ENCODE data around the gene RERE.
"Not testable (repeated sequence)": the region's sequence is repeated elsewhere in the genome, so short reads cannot be mapped to it uniquely, and the experiment has no call there.

RERE gene

DNA sequence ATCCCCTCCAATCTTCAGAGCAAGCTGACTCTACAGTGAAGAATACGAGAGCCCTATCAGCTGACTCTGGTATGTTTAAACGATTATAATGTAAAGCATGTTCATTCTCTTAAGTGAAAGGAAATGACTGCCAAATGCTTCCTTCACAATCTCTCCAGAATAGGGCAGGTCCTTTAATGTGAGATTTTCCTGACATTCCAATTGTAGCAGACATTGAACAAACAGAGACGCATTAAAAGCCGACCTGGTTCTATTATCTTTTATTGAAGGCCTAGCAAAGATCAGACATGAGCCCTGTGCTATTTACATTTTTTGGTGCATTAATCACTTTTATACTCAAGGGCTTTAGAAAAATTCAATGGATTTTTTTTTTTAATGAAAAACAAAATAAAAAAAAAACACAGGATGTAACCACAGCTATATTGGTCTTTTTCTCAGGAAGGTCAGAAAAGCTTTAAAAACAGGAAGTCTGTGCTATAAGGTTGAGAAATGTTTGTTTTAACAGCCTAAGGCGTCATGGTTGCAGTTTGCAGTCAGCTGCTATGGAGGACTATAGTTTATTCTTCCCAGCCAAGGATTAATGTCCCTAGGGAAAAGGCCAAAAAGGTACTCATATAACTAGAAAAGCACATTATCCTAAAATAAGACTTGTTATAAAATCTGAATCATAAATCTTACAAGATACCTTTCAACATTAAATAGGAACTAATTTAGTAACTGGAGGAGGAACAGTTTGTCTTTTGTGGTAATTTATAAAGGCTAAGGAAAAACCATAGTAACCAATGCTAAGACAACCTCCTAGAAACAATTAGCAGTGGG lies 104.8 kb downstream of the RERE start:
- DNase-seq = no peak

DNA sequence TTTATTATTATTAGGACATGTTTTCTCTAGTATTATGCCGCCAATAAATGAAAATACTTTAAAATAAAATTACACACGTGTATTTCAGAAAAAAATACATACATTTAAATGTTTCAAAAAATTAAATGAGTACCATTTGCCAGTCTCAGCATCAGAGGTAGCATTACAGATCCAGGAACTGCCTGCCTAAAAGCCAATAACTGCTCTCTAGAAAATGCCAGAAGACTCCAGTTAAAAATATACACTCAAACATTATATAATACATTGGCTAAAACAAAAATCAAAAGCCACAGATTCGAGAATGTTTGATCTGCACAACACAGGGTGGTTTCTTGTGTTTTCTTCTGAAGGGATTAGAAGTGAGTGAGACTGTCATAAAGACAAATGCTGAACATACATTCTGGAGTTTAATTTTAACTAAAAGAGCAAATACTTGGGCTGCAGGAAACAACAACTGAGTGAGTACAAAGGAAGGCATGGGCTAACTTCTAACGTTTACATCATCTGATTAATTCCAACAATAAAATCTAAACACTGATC lies 105.5 kb downstream of the RERE start:
- no peak for DNase-seq

DNA sequence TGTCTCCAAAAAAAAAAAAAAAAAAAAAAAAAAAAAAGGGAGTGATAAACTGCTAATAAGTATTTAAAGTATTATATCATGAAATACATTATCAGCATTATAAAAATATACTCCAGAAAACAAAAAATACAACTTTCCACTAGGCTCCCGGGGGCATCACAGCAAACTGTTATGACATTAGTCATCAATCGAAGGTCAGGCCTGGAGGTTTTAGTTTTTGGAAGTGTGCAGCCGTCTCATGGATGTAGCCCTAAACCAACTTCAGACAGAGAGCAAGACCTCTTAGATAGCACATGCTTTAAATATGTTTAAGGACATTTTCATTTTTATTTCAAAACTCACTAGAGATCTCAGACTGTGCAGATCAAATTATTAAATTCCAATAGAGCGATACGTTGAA lies 106.3 kb downstream of the RERE start:
- DNase-seq = no peak

DNA sequence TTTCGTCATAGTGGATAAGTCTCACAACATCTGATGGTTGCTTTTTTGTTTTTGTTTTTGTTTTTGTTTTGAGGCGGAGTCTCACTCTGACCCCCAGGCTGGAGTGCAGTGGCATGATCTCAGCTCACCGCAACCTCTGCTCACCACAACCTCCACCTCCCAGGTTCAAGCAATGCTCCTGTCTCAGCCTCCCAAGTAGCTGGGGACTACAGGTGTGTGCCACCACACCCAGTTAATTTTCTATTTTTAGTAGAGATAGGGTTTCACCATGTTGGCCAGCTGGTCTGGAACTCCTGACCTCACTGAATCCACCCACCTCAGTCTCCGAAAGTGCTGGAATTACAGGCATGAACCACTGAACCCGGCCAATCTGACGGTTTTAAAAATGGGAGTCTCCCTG lies 109.2 kb downstream of the RERE start:
- no peak for DNase-seq

DNA sequence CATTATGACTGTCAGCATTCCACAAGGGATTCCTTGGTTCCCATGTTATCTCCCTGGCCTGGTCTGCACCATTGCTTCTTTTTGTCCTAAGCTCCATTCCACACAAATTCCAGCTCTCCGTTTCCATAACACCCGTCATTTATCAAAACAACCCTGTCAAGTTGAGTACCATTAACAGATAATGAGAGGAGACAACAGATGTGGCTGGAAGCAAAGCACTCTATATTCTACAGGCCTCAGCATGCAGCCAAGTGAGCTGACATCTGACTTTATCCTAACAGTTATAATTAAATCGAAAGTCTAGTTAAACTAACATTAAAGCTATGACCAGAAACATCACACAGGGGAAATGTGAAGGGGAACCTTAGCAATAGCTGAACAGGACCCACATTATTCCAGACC lies 110.4 kb downstream of the RERE start:
- DNase-seq = no peak

DNA sequence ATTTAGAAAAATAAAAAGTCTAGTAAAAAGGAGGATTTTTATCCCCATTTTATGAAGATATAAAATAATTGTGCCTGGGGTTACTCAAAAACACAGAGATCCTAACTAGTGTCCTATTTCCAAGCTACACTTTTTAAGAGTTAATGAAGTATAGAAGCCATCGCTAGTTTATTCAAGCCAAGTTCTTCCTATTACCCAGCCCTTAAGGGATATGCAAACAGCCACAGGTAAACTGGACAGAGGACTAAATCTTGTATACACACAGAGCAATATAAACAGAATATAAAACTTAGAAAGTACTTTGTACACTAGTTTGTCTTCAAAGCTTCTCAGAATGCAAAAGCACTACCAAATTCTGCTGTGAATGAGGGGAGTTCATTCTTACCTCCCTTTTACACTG lies 111.1 kb downstream of the RERE start:
- DNase-seq = no peak

DNA sequence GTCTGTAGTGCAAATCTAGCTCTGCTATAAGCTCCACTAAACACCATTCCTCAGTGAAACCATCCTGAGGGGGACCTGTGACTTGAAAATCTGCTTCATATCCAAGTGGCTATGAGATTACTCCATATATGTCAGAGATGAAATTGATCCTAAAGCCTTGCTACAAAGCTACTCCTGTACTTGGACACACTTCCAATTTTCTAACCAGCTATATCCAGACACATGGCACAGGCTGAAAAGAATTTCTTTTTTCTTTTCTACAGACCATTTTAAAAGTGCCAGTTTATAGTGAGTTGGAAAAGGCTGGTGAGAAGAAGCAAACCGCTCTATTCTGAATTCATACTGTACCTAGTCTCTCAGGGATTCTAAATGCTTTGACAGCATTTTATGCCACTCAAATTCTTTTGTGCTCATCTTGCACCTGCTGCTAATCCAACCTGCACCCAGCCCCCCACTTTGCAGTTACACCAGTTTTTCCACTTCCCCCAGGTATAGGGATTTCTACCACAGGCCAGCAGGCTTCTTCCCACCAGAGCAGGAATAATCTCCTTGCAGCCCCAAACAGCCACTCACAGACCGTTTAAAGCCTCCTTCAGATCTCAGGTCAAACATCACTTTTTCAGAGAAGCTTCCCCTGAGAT lies 112.5 kb downstream of the RERE start:
- no peak for DNase-seq

DNA sequence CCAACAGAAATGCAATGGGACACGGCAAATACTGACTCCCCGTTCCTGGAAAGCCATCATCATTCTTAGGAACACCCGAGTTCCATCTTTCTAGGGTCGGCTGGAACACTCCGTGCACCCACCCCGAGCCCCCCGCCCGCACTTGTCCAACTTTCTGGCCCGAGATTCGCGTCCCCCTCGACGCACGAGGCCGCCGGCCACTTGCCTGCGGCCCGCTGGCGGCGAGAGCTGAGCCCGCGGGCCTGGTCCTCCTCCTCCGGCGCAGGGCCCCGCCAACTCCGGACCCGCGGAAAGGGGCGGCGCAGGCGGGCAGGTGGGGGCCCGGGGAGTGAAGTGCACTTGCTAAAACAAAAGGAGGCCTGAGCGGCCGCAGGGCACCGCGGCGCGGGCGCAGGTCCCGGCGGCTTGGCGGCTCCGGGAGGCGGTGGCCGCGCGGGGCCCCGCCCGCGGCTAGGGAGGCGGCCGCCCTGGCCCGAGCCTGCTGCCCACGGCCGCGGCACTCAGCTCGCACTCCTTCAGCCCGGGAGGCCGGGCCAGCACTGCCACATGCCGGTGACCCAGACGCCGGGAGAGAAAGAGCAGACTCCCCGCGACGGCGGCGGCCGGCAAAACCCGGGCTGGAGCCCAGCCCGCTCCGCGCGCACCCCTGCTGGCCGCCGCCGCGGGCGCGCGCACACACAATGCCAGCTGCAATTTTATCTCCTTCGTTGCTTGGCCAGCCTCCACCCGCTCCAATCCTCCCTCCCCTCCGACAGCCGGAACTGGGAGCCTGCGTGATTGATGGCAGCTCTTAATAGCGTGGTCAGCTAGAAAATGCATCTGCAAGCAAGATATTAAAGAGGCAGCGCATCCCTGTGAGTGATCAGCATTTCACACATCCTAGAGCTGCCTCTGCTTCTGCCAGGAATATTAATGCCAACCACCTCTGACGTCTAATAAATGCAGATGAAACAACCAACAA lies 114.3 kb downstream of the RERE start:
- peak; percentile 10 for DNase-seq

DNA sequence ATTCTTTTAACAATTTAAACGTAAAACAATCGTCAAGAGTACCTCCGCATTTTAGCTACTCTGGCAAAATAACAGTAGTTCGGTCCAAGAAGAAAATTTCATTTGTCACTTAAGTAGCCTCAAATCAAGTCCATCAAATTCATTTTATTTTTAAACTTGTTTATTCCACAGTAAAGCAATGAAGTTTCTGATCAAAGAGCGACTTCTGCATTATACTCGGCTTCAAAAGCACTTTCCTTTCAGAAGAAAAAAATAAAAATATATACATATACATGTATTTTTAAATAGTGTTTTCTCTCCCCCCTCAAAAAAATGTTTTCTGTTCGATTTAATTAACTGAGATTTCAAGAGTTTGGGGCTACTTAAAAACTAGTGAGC lies 115.0 kb downstream of the RERE start:
- DNase-seq = no peak

DNA sequence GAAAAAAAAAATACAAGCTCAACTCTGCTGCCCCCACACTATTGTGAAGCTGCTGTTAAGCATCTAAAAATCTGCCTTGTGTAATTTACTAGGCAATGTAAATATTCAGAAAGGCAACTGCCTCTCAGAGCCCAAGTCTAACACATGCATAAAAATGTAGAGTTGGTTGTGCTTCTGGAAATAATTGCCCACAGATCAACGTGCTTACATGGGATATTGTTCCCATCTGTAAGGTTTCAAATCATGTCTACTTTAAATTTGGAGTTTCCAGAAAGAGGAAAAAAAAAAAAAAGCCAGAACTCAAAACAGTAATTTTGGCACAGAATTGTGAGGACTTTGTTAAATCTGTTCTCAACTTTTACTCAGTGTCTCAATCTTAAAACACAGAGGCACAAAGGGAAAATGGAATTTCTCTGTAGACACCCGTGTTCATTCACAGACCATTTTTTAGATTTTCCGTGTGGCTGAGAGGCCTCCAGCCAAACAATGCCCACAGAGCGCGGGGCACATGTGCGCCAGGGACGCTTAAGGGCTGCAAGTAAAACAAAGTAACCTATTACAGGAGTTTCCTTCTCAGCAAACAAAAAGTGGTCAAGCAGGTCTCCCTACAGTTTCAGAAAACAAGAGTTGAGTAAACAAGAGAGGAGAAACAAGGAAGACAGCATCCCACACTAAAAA lies 115.5 kb downstream of the RERE start:
- no peak for DNase-seq

DNA sequence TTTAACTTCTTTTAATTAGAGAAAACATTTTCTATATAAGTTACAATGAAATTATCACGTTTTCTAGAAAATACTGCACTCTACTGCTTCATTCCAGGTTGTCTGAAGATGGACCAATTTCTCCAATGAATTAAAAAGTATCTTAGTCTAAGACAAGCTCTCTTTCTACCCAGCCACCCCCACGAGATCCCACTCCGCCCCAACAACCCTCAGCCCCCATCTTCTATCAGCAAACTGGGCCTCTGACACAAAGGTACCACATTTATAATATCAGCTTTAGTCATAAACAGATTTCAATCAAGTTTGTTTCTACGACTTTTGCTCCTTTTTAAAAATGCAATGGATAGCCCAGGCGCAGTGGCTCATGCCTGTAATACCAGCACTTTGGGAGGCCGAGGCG lies 117.8 kb downstream of the RERE start:
- DNase-seq = no peak

DNA sequence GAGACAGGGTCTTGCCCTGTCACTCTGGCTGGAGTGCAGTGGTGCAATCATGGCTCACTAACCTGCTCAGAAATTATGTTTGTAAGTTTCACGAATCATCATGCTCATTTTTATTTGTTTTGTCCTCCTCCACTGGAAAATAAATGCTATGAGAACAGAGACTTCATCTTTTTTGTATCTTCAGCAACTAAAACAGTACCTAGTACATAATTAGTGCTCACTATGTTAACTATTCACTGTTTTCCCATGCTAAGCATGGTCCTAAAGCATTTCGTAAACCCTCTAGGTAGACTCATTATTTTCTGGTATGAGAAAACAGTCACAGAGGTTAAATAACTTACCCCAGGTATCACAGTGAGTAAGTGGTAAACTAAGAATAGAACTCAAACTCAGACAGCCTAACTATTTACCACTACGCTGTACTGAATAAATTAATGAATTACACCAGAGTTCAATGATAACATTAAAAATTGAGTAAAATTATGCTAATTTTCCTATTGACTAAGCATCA lies 118.4 kb downstream of the RERE start:
- no peak for DNase-seq

DNA sequence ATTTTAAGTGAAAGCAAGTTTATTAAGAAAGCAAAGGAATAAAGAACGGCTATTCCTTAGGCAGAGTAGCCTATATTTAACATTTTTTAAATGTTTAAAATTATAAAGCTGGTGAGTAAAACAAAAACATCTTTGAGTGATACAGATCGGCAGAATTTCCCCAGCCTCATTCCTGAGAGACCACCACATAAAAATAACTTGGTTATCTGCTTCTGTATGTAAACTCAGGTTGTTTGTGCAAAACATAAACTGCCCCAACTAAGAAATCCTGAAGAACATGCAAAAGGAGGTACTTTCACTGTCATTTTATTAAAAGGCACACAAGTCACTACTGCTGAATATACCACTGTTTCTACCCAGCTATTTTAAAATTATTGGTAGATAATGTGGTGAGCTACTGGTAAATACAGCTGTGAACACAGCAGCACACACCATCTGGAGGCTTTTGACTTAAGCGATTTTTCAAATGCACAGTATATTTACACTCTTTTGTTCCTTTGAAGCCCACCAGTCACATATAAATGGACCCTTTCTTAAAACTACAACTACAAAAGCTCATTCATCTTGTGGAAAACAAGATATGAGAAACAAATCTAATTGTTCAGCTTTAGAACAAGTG lies 119.3 kb downstream of the RERE start:
- DNase-seq = no peak

DNA sequence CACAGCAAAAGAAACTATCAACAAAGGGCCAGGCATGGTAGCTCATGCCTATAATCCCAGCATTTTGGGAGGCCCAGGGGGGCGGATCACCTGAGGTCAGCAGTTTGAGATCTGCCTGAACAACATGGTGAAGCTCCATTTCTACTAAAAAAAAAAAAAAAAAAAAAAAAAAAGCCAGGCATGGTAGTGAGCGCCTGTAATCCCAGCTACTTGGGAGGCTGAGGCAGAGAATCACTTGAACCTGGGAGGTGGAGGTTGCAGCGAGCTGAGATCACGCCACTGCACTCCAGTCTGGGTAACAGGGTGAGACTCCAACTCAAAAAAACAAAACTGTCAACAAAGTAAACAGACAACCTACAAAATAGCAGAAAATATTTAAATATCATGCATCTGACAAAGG lies 122.0 kb downstream of the RERE start:
- DNase-seq = not testable (repeated sequence)

DNA sequence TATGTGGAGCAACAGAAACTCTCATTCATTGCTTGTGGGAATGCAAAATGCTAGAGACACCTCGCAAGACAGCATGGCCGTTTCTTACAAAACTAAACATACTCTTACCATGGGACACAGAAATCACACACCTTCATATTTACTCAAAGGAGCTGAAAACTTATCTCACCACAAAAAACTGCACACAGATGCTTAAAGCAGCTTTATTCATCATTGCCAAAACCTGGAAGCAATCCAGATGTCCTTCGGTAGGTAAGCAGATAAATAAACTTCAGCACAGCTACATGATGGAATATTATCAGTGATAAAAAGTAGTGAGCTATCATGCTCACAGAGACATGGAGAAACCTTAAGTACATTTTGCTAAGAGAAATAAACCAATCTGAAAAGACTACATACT lies 124.3 kb downstream of the RERE start:
- DNase-seq = no peak

DNA sequence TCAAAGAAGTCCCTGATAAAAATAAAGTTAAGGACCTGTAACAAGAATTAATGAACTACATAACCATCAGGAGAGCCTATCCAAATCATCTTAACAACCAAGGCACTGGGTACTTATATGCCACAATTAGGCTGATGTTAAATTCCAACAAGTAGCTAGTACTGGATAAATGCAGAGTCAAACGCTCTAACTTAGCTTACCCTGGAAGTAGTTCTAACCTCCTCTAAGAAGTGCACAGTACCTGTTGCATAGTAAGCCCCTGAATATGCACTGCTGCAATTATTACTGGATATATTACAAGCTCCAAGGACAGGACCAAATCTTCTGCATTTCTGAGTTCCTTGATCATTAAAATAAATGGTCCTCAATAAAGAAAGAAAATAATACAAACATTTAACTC lies 125.8 kb downstream of the RERE start:
- no peak for DNase-seq

DNA sequence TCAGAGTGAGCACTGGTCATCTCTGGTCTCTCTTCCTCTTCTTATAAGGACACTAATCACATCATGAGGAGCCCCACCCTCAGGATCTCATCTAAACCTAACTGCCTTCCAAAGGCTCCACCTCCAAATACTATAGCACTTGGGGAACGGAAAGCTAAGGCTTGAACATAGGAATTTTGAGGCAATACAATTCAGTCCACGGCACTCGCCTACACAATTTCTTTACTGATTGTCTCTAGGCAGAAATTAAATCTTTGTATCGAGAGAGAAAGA lies 127.3 kb downstream of the RERE start:
- DNase-seq = no peak

DNA sequence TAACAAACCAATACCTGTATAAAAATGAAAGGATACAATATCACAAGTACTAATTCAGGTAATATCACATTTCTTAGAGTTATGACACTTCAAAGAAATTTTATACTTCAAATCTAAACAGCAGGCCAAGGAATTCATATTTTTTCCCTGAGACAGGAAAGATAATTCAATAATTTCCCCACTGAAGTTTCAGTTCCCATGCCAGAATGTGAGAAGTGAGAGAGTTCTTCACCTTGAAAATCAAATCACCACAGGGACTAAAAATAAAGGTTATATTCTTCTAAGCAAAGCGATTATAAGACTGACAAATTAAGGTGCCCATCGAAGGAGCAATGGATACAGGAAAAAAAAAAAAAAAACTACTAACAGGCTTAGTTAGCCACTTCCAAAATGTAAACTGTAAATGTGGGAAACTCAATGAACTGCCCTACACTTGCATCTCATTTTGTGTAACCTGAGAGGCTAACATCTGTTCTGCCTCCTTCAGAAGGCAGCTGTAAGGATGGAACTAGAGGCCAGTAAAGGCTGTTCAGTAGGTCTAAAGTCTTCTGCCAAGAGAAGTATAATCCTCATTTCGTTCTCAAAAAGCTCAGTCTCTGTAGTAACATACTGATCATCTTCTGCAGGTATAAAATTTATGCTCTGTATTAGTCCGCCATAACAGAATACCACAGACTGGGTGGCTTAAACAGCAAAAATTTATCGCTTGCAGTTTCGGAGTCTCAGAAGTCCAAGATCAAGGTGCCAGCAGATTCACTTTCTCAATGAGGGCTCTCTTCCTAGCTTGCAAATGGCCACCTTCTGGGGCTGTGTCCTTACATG lies 127.8 kb downstream of the RERE start:
- no peak for DNase-seq

DNA sequence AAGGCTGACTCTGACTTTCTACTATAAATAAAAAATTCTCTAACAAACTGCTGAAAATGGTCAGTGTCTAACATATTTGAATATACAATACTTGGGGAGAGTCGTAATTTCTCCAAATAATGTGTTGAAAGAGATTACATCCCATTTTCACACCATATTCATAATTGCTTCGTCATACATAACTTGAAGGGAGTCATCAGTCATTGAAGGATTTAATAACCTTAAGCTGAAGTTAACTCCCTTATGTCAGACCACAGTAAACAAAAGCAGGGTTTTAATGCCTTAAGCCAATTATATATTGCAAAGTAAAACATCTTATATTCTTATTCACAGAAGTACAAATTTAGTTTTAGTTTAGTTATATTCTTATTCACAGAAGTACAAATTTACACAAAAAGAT lies 129.9 kb downstream of the RERE start:
- DNase-seq = no peak

DNA sequence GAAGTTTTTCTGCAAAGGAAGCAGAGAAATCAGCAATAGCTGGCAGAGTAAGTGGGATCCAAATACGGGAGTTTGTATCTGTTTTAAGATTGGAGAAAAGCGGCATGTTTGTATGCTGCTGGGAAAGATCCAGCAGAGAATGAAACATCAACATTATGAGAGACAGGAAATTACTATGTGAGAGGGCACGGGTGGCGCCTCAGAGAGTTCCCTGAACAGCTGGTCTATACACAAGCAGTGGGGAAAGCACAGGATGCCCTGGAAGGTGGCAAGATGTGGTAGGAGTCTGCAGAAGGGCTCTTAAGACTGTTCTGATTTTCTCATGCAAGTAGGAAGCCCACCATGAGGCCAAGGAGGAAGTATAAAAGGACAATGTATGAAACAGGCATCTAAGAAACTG lies 130.4 kb downstream of the RERE start:
- DNase-seq = no peak

DNA sequence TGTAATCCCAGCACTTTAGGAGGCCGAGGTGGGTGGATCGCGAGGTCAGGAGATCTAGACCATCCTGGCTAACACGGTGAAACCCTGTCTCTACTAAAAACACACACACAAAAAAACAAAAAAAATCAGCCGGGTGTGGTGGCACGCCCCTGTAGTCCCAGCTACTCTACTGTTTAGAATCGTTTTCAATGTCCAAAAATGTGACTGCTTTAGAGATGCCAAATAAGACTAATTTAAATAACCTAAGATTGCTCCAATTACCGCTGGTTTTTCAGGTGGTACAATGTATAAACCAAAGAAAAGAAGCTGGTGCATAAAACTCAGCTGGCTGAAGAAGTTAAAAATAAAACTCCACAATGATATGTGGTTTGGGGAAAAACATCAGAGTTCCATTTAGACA lies 132.0 kb downstream of the RERE start:
- no peak for DNase-seq
